ENCODE data around the gene CTXN1.

Gene CTXN1

GRCh38 chr19:7905859-7906258 is 20.1 kb downstream of the CTXN1 start:
- TF ChIP-seq CTCF (IDR thresholded peaks at IDR 0.05; ENCODE audit: low read depth, low read length) = no peak
- no peak overlapping the region for H3K4me3 ChIP-seq (ENCODE audit: low read depth, low read length)

- peak overlapping the region; percentile 81; the same call in 1 of the 2 replicates for H3K4me3 ChIP-seq (ENCODE audit: low read depth, low read length)
- no peak for TF ChIP-seq CTCF (IDR thresholded peaks at IDR 0.05; ENCODE audit: low read depth, low read length)
Observed at GRCh38 chr19:7905268-7905667, 20.7 kb downstream of the CTXN1 start.

GRCh38 chr19:7904074-7905020 is 21.6 kb downstream of the CTXN1 start:
- H3K4me3 ChIP-seq (ENCODE audit: low read depth, low read length) = peak overlapping the region; percentile 81
- TF ChIP-seq CTCF (IDR thresholded peaks at IDR 0.05; ENCODE audit: low read depth, low read length) = no peak

GRCh38 chr19:7903244-7904073 is 22.5 kb downstream of the CTXN1 start, which contains the start of gene MAP2K7:
TSS of gene MAP2K7 (plus strand) at chr19:7903877. CDS start at chr19:7903945, 68 bp downstream.
- no peak for TF ChIP-seq CTCF (IDR thresholded peaks at IDR 0.05; ENCODE audit: low read depth, low read length)
- H3K4me3 ChIP-seq (ENCODE audit: low read depth, low read length) = peak within 1 kb of the TSS; percentile 81

- peak overlapping the region; percentile 75 for H3K4me3 ChIP-seq (ENCODE audit: low read depth, low read length)
- no peak for TF ChIP-seq CTCF (IDR thresholded peaks at IDR 0.05; ENCODE audit: low read depth, low read length)
Observed at GRCh38 chr19:7902796-7903243, 23.1 kb downstream of the CTXN1 start.

GRCh38 chr19:7901337-7901736 is 24.6 kb downstream of the CTXN1 start:
- H3K4me3 ChIP-seq (ENCODE audit: low read depth, low read length) = no peak overlapping the region
- no peak for TF ChIP-seq CTCF (IDR thresholded peaks at IDR 0.05; ENCODE audit: low read depth, low read length)

Measured in WI38 (cell line).